Measurements from ENCODE around the gene NR5A1. TPM values are rescaled to one million over a fixed set of nuclear protein-coding genes. Genes with fewer than 3 reads are reported as not detected.

Gene NR5A1
- total RNA-seq, 2 experiments from 2014 or later, result not detected

DNA sequence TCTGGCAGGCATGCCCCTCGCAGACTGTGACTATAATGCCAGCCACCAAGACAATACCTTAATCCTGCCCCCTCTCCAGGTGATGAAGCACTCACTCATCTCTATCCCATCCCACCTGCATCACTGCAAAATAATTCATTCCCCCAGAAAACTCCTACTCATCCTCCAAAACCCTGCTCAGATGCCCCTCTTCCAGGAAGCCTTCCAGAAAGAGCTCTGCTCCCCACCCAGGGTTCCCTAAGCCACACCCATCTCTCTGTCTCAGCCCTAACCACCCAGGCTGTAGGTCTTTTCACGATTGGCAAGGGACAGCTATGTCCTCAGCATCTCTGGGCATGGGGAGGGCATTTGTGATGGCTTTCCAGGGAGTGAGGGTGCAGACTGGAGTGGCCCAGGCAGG, 17.2 kb downstream of the NR5A1 start:
- no peaks in the 10 kb centered on the region for H3K36me3 Mint-ChIP-seq (ENCODE audit: low read depth)
- no peaks in the 10 kb centered on the region for H3K4me1 Mint-ChIP-seq
- peaks cover 3% of the 10 kb centered on the region for H3K27me3 Mint-ChIP-seq
- no peaks in the 10 kb centered on the region for H3K9me3 Mint-ChIP-seq
- H3K4me3 Mint-ChIP-seq, result no peak overlapping the region
- DNase-seq, result no peak
- H3K27ac Mint-ChIP-seq, result no peak overlapping the region
- ChIA-PET CTCF (interaction anchor here (0.6 kb wide), 1 partner anchor 19 kb away, joined by 4 read pairs; no protein-coding TSS in a partner anchor), POLR2A (no interaction called here)

DNA sequence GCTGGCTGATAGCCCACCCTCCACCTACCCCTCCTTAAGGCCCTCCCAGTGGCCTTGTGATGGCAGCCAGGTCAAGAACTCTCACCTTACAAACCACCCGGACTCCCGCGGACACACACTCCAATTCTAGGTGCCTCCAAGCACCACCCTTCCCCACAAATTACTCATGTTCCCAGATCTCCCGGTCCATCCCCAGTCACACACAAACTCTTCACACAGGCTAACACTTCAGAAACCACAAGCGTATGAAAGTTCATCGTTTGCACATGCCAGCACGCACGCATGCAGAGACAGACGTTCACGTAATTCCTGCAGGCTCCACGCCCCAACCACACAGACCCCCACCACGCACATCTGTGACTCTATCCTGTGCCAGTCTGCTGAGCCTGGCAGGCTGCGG, 18.0 kb downstream of the NR5A1 start:
- no peak overlapping the region for H3K27ac Mint-ChIP-seq
- no peaks in the 10 kb centered on the region for H3K4me1 Mint-ChIP-seq
- POLR2A ChIA-PET, result no interaction called here
- CTCF ChIA-PET, result no interaction called here
- no peak overlapping the region for H3K4me3 Mint-ChIP-seq
- H3K27me3 Mint-ChIP-seq, result peaks cover 3% of the 10 kb centered on the region
- H3K36me3 Mint-ChIP-seq (ENCODE audit: low read depth), result no peaks in the 10 kb centered on the region
- H3K9me3 Mint-ChIP-seq, result no peaks in the 10 kb centered on the region
- DNase-seq, result no peak

DNA sequence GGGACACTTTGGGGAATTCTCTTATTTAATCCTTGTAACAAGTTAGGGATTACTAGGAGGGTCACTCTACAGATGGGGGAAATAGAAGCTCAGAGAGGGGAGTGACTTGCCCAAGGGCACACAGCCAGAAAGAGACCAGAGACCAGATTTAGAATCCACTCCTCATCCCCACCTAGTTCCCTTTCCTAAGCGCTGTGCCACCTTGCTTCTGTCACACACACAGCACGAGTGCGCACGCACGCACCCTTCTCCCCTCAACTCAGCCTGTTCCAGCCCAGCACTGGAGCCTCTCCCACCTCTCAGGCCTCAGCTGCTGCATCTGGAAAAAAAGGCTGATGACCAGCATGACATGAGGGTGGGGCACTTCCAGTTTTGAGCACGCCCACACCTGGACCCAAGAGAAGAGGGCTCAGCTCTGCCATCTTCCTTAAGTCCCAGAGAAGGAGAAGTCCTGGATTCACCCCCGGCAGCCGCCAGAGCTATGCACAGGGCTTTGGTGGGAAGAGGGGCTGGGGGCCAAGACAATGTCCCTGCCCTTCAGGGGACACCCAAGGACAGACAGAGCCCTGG, 18.5 kb downstream of the NR5A1 start:
- Mint-ChIP-seq H3K27me3 (peaks cover 3% of the 10 kb centered on the region), H3K4me3 (no peak overlapping the region), H3K4me1 (no peaks in the 10 kb centered on the region), H3K9me3 (no peaks in the 10 kb centered on the region), H3K27ac (no peak overlapping the region), H3K36me3 (ENCODE audit: low read depth) (no peaks in the 10 kb centered on the region)
- ChIA-PET CTCF (no interaction called here), POLR2A (no interaction called here)
- no peak for DNase-seq

DNA sequence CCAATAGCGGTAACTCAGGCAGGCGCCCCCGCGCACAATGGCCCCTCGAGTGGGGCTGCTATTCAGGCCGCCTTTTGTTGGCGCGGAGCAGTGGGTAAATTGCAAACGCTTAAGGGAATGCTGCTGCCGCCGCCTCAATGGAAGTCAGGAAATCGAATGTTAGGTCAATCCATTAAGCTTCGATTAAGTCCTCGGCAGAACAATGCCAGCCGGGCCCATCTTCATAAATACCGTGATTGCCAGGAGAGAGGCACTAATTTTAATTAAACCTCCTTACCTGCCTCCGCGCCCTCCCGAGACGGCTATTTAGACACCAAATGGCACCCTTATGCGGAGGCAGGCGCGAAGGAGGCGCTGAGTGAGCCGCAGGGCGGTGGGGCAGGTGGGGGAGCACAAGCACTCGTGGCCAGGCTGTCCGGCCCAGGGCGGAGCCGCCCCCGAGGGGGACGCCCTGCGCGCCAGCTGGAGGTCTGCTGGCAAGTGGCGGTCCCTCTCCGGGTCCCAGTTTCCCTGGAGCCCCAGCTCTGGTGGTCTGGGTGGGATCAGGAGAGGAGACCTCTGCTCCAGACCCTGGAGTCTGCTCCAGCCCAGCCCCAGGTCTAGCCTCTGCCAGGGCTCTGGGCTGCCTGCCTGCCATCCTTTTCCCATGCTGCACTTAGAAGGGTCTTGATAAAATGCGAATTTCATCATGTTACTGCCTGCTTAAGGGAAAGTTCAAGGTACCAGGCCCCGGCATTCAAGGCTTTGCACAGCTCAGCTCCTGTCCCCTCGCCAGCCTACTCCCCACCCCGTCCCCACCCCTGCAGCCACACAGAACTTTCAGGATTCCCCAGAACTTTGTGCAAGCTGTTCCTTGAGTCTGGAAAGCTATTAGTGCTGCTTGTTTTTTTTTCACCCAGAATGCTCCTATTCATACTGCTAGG, 19.7 kb downstream of the NR5A1 start:
- DNase-seq, result no peak
- H3K27me3 Mint-ChIP-seq, result peaks cover 3% of the 10 kb centered on the region
- no peaks in the 10 kb centered on the region for H3K36me3 Mint-ChIP-seq (ENCODE audit: low read depth)
- H3K4me1 Mint-ChIP-seq, result no peaks in the 10 kb centered on the region
- POLR2A ChIA-PET, result no interaction called here
- H3K4me3 Mint-ChIP-seq, result no peak overlapping the region
- no peak overlapping the region for H3K27ac Mint-ChIP-seq
- H3K9me3 Mint-ChIP-seq, result no peaks in the 10 kb centered on the region
- CTCF ChIA-PET, result no interaction called here

DNA sequence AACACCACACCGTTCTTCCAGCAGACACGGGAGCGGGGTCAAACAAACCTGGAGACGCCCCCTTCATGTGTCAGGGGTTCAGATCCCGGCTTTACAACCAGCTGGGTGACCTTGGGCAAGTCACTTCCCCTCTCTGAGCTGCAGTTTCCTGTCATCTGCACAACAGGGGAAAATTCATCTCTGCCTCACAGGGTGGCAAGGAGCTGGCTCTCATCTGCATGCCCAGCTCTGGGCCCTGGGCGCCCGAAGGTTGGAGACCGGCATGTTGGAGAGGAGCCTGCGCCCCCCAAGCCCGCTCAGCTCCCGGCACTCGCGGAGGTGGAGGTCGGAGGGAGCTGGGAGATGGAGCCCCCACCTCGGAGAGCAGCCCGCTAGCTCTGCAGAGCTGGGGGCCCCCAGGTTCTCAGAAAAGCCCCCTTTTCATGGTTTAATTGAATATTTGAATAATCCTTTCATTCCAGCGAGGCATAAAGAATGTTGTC, 20.4 kb downstream of the NR5A1 start:
- Mint-ChIP-seq H3K9me3 (no peaks in the 10 kb centered on the region), H3K27me3 (peaks cover 3% of the 10 kb centered on the region), H3K27ac (no peak overlapping the region), H3K4me1 (no peaks in the 10 kb centered on the region), H3K36me3 (ENCODE audit: low read depth) (no peaks in the 10 kb centered on the region), H3K4me3 (no peak overlapping the region)
- DNase-seq, result no peak
- ChIA-PET CTCF (no interaction called here), POLR2A (no interaction called here)

DNA sequence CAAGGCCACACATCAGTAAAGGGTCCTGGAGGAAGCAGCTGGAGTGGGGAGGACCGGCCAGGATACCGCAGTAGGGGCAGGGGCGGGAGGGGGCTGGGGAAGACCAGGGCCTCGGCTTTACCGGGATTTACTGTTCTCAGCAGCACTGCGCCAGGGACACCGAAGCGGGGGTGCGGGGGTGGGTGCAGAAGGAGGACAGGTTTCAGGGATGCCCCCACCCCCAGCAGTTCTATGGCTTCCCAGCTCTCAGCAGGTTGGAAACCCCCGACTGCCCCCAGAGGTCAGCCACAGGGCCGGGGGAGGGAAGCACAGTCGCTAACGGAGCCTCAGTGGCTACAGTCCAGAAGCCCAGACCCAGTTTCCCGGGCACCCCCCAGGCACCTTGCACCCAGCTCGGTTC, 21.3 kb downstream of the NR5A1 start:
- Mint-ChIP-seq H3K4me3 (no peak overlapping the region), H3K4me1 (no peaks in the 10 kb centered on the region), H3K36me3 (ENCODE audit: low read depth) (no peaks in the 10 kb centered on the region), H3K27me3 (peaks cover 3% of the 10 kb centered on the region), H3K27ac (no peak overlapping the region), H3K9me3 (no peaks in the 10 kb centered on the region)
- no peak for DNase-seq
- POLR2A ChIA-PET, result no interaction called here
- CTCF ChIA-PET, result no interaction called here

DNA sequence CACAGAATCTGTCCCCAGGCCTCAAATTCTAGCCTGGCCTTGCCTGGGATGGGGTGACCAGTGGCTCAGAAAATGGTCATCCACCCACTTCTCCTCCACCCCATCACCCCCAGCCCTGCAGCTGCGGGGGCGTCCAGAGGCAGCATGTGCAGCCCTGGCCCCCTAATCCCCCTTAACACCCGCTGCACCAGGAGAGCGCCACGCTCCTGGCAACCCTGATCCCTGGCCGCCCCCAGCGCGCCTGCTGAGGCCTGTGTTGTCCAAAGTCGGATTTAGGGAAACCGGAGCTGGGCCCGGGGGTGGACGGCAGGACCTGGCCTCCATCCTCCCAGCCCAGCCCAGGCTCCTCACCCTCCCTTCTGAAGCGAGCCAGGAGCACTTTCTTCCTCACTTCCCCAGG, 22.0 kb downstream of the NR5A1 start:
- Mint-ChIP-seq H3K4me3 (no peak overlapping the region), H3K27ac (no peak overlapping the region), H3K27me3 (peaks cover 3% of the 10 kb centered on the region), H3K9me3 (no peaks in the 10 kb centered on the region), H3K4me1 (no peaks in the 10 kb centered on the region), H3K36me3 (ENCODE audit: low read depth) (no peaks in the 10 kb centered on the region)
- DNase-seq, result no peak
- CTCF ChIA-PET, result no interaction called here
- POLR2A ChIA-PET, result no interaction called here

DNA sequence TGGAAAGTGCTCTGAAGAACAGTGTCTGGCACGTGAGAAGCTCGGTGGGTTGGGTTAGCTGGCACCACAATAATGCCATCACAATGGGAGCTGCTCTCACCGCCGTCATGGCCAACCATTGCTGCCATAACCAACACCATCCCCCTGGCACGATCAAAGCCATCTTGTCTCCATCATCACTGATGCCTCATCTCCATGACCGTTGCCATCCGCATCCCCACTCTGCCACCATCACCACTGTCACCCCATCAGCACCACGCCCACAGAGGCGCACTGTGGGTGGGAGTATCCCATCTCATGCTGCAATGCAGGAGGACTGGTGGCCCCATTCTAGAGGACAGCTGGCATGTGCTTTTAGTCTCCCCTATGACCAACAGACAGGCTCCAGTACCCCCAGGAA, 23.7 kb downstream of the NR5A1 start:
- peaks cover 3% of the 10 kb centered on the region for H3K27me3 Mint-ChIP-seq
- no peak overlapping the region for H3K4me3 Mint-ChIP-seq
- H3K4me1 Mint-ChIP-seq, result no peaks in the 10 kb centered on the region
- no peak overlapping the region for H3K27ac Mint-ChIP-seq
- no peaks in the 10 kb centered on the region for H3K9me3 Mint-ChIP-seq
- DNase-seq, result no peak
- CTCF ChIA-PET, result no interaction called here
- H3K36me3 Mint-ChIP-seq (ENCODE audit: low read depth), result no peaks in the 10 kb centered on the region
- POLR2A ChIA-PET, result no interaction called here

DNA sequence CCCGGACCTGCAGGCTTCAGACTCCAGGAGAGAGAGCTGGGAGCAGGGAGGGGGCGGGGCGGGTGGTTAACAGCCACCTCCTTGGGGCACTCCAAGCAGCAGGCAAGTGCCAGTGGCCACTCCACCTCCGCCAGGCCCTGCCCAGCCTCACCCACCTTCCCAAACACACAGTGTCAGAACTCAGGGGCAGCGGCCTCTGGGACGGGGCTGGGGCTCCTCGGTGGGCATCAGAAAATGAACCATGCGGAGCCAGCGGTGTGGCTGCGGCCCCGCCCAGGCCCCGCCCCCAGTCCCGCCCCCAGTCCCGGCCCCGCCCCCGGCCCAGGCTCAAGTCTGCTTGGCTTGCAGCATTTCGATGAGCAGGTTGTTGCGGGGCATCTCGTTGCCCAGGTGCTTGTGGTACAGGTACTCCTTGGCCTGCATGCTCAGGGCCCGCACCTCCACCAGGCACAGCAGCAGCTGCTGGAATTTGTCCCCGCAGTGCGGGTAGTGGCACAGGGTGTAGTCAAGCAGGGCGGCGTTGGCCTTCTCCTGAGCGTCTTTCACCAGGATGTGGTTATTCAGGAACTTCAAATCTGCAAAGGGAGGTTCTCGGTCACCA, 24.7 kb downstream of the NR5A1 start:
- Mint-ChIP-seq H3K4me3 (no peak overlapping the region), H3K9me3 (no peaks in the 10 kb centered on the region), H3K27ac (no peak overlapping the region), H3K4me1 (no peaks in the 10 kb centered on the region), H3K36me3 (ENCODE audit: low read depth) (no peaks in the 10 kb centered on the region), H3K27me3 (peaks cover 5% of the 10 kb centered on the region)
- POLR2A ChIA-PET, result no interaction called here
- no peak for DNase-seq
- CTCF ChIA-PET, result no interaction called here

DNA sequence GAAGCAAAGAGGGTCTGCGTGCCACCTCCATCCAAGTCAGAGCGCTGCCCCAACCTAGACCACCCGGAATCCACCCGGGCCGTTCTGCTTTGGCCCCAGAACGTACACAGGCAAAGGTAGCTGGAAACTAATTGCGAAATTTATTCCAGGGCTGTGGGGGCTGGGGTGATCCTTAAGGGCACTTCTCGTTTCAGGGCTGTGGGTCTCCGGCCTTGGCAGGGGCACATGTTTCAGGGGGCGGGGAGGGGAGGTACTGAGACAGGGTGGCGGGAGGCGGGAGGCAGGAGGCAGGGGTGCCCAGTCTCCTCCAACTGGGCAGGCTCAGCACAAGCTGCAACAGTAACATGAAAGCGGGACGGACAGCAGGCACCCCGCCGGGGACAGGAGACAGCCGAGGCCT, 26.1 kb downstream of the NR5A1 start:
- peaks cover 5% of the 10 kb centered on the region for H3K27me3 Mint-ChIP-seq

DNA sequence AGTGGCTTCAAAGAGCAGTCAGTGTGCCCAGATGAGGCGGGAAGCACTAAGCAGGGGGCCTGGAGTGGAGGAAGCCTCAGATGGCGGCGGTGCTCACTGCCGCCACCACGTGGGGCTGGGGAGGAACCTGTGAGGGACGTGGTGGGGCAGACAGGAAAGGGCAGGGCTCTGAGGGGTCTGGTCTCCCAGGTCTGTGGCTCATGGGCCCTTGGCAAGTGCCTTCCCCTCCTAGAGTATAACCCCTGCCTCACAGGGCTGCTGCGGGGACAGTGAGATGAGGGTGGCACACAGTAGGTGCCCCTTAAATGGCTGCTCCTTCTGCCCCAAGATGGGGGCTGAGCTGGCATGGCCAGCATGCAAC, 26.6 kb downstream of the NR5A1 start:
- no peak overlapping the region for H3K4me3 Mint-ChIP-seq
- peaks cover 5% of the 10 kb centered on the region for H3K27me3 Mint-ChIP-seq
- H3K9me3 Mint-ChIP-seq, result no peaks in the 10 kb centered on the region
- H3K36me3 Mint-ChIP-seq (ENCODE audit: low read depth), result no peaks in the 10 kb centered on the region
- POLR2A ChIA-PET, result no interaction called here
- no peaks in the 10 kb centered on the region for H3K4me1 Mint-ChIP-seq
- CTCF ChIA-PET, result no interaction called here
- H3K27ac Mint-ChIP-seq, result no peak overlapping the region
- DNase-seq, result no peak

More for the DNA sequence above, 26.1 kb downstream of the NR5A1 start:
- H3K4me3 Mint-ChIP-seq, result no peak overlapping the region
- CTCF ChIA-PET, result no interaction called here
- POLR2A ChIA-PET, result no interaction called here
- no peaks in the 10 kb centered on the region for H3K9me3 Mint-ChIP-seq
- no peak overlapping the region for H3K27ac Mint-ChIP-seq
- H3K36me3 Mint-ChIP-seq (ENCODE audit: low read depth), result no peaks in the 10 kb centered on the region
- no peaks in the 10 kb centered on the region for H3K4me1 Mint-ChIP-seq
- no peak for DNase-seq

DNA sequence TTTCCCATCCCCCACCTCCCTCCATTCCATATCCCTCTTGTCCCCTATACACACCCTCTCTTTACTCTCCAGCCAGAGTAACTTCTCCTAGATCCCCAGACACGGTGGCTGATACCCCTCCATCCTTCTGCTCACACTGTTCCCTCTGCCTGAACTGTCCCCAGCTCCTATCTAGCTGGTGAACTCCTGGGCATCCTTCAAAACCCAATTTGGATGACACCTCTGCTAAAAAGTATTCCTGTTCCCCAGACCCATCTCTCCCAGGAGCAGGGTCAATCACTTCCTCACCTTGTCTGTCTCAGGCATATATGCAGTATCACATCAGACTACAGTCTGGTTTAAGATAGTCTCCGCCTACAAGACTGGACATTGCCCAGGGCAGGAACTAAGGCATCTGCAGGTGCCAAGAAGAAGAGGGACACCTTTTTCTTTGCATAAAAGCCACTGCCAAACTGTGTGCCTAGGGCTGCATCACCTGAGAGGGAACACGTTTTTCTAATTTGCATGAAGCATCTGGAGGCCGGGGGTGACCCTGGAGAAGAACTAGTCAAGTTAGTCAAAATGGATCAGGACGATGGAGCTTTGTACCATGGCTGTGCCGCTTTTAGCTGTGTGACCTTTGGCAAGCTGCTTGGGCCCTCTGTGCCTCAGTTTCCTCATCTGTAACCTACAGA, 27.1 kb downstream of the NR5A1 start:
- Mint-ChIP-seq H3K9me3 (no peaks in the 10 kb centered on the region), H3K4me1 (no peaks in the 10 kb centered on the region), H3K27me3 (peaks cover 5% of the 10 kb centered on the region), H3K4me3 (no peak overlapping the region), H3K36me3 (ENCODE audit: low read depth) (no peaks in the 10 kb centered on the region), H3K27ac (no peak overlapping the region)
- DNase-seq, result no peak
- ChIA-PET POLR2A (no interaction called here), CTCF (no interaction called here)

DNA sequence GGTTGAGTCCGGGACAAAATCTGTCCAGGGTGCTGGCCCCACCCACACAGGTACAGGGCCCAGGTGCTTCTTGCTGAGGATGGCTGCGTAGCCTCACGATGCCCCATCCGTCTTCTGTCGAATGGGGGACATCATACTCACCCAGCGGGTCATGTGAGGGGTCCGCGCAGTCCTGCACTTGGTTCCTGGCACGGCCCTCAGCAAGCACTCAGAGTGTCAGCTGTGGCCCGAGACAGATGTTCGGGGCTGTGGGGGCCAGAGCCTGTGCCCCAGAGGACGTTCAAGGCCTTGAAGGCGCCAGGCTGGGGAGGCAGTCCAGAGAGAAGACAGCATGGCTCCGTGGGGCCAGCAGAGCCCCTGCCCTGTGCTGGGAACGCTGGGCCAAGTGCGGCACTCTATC, 27.8 kb downstream of the NR5A1 start:
- CTCF ChIA-PET, result no interaction called here
- H3K9me3 Mint-ChIP-seq, result no peaks in the 10 kb centered on the region
- H3K27ac Mint-ChIP-seq, result no peak overlapping the region
- POLR2A ChIA-PET, result no interaction called here
- peaks cover 5% of the 10 kb centered on the region for H3K27me3 Mint-ChIP-seq
- no peaks in the 10 kb centered on the region for H3K36me3 Mint-ChIP-seq (ENCODE audit: low read depth)
- no peak for DNase-seq
- no peaks in the 10 kb centered on the region for H3K4me1 Mint-ChIP-seq
- H3K4me3 Mint-ChIP-seq, result no peak overlapping the region

Measured in activated CD4-positive, alpha-beta memory T cell treated with anti-CD3 and anti-CD28 coated beads, Interleukin-2, amount 10 ng/mL, durations not matched to agents 7 days and 5 days (primary cell).